Nephron progenitor cell (in vitro differentiated cells): ENCODE measurements around the gene RUNX1.

Experiments
- DNase-seq: peaks from one replicate; pipeline ENCODE4 v3.0.0; 2021
- H3K27ac Mint-ChIP-seq: 2 replicates; pipeline ENCODE4 v1.8.0; 2021; ENCODE audit warnings: mild to moderate bottlenecking, moderate library complexity, mixed read lengths
- H3K27me3 Mint-ChIP-seq: 2 replicates; pipeline ENCODE4 v1.8.0; 2021; ENCODE audit warnings: mild to moderate bottlenecking, low read depth, mixed read lengths; ENCODE audit not compliant: poor library complexity
- H3K36me3 Mint-ChIP-seq: 2 replicates; pipeline ENCODE4 v1.8.0; 2021; ENCODE audit warnings: low read depth, mixed read lengths
- H3K4me1 Mint-ChIP-seq: 2 replicates; pipeline ENCODE4 v1.8.0; 2021; ENCODE audit warnings: mixed read lengths
- H3K4me3 Mint-ChIP-seq: 2 replicates; pipeline ENCODE4 v1.8.0; 2021; ENCODE audit warnings: mild to moderate bottlenecking, moderate library complexity, mixed read lengths
- H3K9me3 Mint-ChIP-seq: 2 replicates; pipeline ENCODE4 v1.8.0; 2021; ENCODE audit warnings: mild to moderate bottlenecking, moderate library complexity, mixed read lengths
- CTCF ChIP-seq: fragments of 200-600 bp; sonication (generic); IDR thresholded peaks from 2 replicates; pipeline ENCODE4 v1.5.0; 2021; ENCODE audit warnings: antibody characterized with exemption

The RUNX1 gene

GRCh38 chr21:35050348-35051286, 1.5 kb upstream of the RUNX1 start:
- no peak for TF ChIP-seq CTCF

GRCh38 chr21:35048183-35048601, 910 bp downstream of the RUNX1 start:
- no peak overlapping the region for H3K4me3 Mint-ChIP-seq
- H3K9me3 Mint-ChIP-seq = peaks cover 6% of the 10 kb centered on the region
- TF ChIP-seq CTCF = no peak

More at GRCh38 chr21:35050348-35051286, 1.5 kb upstream of the RUNX1 start:
- peaks cover 26% of the 10 kb centered on the region for H3K27me3 Mint-ChIP-seq
- no peak overlapping the region for H3K4me3 Mint-ChIP-seq
- DNase-seq = no peak
- H3K9me3 Mint-ChIP-seq = peaks cover 3% of the 10 kb centered on the region
- no peak overlapping the region for H3K27ac Mint-ChIP-seq
- no peaks in the 10 kb centered on the region for H3K36me3 Mint-ChIP-seq
- H3K4me1 Mint-ChIP-seq = peaks cover 69% of the 10 kb centered on the region

GRCh38 chr21:35046880-35047229, 2.2 kb downstream of the RUNX1 start:
- no peak for DNase-seq
- Mint-ChIP-seq H3K9me3 (peaks cover 6% of the 10 kb centered on the region), H3K36me3 (no peaks in the 10 kb centered on the region), H3K4me3 (peak overlapping the region; percentile 24), H3K4me1 (peaks cover 75% of the 10 kb centered on the region), H3K27ac (peak overlapping the region; percentile 74), H3K27me3 (peaks cover 23% of the 10 kb centered on the region)
- no peak for TF ChIP-seq CTCF

More at GRCh38 chr21:35048183-35048601, 910 bp downstream of the RUNX1 start:
- no peak overlapping the region for H3K27ac Mint-ChIP-seq
- peaks cover 26% of the 10 kb centered on the region for H3K27me3 Mint-ChIP-seq
- peaks cover 73% of the 10 kb centered on the region for H3K4me1 Mint-ChIP-seq
- no peaks in the 10 kb centered on the region for H3K36me3 Mint-ChIP-seq
- DNase-seq = no peak

GRCh38 chr21:35046263-35046624, 2.9 kb downstream of the RUNX1 start:
- no peak for DNase-seq
- H3K36me3 Mint-ChIP-seq = no peaks in the 10 kb centered on the region
- H3K9me3 Mint-ChIP-seq = peaks cover 6% of the 10 kb centered on the region
- TF ChIP-seq CTCF = no peak
- no peak overlapping the region for H3K4me3 Mint-ChIP-seq
- no peak overlapping the region for H3K27ac Mint-ChIP-seq
- H3K27me3 Mint-ChIP-seq = peaks cover 23% of the 10 kb centered on the region
- peaks cover 72% of the 10 kb centered on the region for H3K4me1 Mint-ChIP-seq

GRCh38 chr21:35045542-35046262, 3.4 kb downstream of the RUNX1 start:
- peaks cover 23% of the 10 kb centered on the region for H3K27me3 Mint-ChIP-seq
- no peak overlapping the region for H3K4me3 Mint-ChIP-seq
- DNase-seq = no peak
- H3K4me1 Mint-ChIP-seq = peaks cover 67% of the 10 kb centered on the region
- no peak overlapping the region for H3K27ac Mint-ChIP-seq
- H3K36me3 Mint-ChIP-seq = no peaks in the 10 kb centered on the region
- H3K9me3 Mint-ChIP-seq = peaks cover 6% of the 10 kb centered on the region
- no peak for TF ChIP-seq CTCF
